ENCODE measurements around the gene PSMA2.
A peak's percentile ranks its signal among the peaks of the same experiment; 100 is the strongest.
"Not testable (repeated sequence)": the region's sequence is repeated elsewhere in the genome, so short reads cannot be mapped to it uniquely, and the experiment has no call there.

Gene PSMA2

DNA sequence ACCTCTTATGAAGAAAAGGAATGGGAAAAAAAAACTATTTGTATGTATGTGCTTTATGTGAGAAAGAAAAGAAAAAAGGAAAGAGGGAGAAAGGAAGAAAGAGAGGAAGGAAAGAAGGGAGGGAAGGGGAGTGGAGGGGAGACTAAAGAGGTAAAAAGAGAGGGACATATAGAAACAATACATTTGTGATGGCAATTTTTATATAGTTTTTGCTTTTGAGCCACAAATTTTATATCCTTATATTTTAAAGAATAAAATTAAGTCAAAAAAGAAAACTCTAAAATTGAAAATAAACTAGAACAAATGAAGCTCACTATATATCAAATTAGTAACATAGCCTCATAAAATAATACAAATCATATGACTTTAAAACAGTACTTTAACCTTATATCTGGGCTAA is 31.1 kb downstream of the PSMA2 start:
- DNase-seq: no peak

DNA sequence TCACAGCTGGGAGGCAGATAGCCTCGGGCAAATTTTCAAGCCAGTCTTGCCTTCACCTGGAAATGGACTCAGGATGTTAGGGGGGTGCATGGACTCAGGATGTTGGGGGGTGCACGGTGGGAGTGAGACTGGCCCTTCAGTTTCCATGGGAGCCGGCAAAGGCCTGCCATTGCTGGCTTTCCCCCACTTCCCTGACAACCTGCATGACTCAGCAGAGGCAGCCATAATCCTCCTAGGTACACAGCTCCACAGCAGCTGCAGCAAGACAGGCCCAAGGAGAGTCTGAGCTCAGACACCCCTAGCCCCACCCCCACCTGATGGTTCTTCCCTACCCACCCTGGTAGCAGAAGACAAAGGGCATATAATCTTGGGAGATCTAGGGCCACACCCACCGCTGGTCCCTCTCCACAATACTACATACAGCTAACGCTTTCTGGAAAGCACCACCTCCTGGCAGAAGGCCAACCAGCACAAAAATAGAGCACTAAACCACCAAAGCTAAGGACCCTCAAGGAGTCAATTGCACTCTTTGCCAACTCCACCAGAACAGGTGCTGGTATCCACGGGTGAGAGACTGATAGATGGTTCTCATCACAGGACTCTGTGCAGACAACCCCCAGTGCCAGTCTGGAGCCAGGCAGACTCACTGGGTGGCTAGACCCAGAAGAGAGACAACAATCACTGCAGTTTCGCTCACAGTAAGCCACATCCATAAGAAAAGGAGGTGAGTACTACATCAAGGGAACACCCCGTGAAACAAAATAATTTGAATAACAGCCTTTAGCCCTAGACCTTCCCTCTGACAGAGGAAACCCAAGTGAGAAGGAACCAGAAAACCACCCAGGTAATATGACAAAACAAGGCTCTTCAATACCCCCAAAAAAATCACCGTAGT is 38.4 kb downstream of the PSMA2 start:
- DNase-seq: no peak

DNA sequence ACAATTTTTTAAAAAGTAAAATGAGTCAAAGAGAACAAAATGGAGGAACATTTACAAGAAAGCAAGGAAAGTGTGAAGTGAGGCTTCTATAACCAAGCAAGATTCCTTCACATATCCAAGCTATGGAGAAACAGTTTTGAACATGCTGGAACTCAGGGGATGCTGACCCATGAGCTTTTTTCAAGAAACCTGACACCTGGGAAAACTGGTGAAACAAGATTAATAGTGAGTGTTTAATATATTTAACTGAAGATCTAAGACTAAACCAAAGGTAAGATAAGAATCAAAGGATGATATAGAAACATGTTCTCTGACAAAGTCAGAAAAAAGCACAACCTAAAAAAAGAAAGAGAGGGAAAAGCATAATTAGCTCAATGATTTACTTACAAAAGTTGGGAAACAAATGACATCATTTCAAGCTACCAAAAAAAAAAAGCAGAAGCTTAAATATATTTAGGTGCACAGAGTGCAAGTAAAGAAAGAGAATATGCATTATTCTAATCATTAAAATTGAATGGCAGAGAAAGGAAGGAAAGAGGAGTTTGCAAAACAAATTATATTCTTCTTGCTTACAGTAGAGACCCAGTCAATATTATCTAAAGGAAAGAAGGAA is 45.0 kb downstream of the PSMA2 start:
- no peak for DNase-seq

DNA sequence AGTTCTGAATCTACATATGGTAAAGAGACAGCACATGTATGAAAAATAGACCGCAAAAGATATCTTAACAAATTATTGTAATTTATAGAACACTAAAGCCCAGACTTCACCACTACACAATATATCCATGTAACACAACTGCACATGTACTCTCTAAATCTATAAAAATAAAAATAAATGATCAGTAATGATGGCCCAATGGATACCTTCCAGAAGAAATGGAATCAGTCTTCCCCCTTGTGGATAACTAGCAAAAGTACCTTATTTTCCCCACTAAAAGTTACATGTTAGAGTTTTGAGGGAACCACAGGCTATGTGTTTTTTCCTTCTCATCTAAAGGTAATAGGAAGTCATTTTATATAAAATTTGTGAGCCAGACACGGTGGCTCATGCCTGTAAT is 45.8 kb downstream of the PSMA2 start:
- DNase-seq: no peak

DNA sequence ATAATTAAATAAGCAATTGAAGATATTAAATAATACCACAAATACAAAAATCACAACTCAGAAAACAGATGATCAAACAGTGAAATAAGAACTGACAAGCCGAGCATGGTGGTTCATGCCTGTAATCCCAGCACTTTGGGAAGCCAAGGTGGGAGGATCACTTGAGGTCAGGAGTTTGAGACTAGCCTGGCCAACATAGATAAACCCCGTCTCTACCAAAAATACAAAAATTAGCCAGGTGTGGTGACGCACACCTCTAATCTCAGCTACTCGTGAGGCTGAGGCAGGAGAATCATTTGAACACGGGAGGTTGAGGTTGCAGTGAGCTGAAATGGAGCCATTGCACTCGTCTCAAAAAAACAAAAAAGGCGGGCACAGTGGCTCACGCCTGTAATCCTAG is 46.8 kb downstream of the PSMA2 start:
- DNase-seq: not testable (repeated sequence)

DNA sequence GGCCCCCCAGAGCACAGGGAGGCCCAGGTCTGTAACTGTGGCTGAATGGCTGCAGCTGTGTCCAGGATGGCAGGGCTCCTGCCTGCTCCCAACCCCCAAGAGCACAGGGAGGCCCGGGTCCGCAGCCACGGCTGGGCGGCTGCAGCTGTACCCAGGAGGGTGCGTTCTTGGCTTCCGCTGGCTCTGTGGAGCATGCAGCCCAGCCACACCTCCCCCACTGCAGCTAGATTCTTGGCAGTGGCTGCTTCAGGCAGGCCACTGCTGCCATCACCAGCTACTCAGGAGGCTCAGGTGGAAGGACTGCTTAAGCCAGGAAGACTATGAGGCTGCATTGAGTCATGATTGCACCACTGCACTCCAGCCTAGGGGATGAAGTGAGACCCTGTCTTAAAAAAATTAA is 48.0 kb downstream of the PSMA2 start:
- no peak for DNase-seq

DNA sequence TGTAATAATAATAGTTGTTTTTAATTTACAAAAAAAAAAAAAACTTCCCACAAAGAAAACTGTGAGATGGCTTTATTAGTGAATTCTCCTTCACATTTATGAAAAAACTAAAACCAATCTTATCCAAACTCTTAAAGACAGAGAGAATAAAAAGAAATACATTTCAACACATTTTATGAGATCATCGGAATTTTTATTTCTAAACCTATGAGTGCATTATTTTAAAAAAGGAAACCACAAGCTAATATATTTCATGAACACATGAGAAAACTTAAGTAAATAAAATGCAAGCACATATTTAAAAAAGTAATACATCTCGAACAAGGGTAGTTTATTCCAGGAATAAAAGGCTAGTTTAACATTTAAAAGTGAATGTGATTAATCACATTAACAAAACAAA is 51.6 kb downstream of the PSMA2 start:
- no peak for DNase-seq

DNA sequence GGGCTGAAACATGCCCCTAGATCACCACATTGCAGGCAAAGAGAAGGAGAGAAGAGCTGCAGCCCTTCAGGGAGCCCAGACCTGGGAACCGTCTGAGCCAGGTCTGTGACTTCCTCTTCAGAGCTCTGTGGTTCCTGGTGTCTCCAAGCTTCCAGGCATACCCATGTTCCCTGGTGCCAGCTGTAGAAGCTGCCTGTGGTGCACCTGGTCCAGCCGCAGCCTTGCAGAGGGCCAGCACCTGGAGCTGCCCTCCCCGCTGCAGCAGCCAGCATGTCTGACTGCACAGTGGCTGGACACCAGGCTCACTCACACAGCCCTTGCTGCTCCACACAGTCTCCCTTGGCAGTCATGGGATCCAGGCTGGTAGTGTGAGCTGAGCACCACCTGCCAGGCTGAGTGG is 53.7 kb downstream of the PSMA2 start:
- no peak for DNase-seq

DNA sequence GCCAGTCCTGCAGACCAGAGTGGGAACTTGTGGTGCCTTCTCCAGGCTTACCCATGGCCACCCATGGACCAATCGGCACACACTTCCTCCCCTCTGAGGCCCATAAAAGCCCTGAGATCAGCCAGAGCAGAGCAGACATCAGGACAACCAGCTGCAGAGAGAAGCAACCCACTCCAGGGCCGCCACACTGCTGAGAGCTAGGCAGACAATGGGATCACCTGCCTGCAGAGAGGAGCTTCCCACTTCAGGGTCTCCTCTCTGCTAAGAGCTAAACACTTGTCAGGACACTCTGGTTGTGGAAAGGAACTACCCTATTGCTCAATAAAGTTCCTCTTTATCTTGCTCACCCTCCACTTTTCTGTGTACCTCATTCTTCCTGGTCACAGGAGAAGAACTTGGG is 54.1 kb downstream of the PSMA2 start:
- no peak for DNase-seq

DNA sequence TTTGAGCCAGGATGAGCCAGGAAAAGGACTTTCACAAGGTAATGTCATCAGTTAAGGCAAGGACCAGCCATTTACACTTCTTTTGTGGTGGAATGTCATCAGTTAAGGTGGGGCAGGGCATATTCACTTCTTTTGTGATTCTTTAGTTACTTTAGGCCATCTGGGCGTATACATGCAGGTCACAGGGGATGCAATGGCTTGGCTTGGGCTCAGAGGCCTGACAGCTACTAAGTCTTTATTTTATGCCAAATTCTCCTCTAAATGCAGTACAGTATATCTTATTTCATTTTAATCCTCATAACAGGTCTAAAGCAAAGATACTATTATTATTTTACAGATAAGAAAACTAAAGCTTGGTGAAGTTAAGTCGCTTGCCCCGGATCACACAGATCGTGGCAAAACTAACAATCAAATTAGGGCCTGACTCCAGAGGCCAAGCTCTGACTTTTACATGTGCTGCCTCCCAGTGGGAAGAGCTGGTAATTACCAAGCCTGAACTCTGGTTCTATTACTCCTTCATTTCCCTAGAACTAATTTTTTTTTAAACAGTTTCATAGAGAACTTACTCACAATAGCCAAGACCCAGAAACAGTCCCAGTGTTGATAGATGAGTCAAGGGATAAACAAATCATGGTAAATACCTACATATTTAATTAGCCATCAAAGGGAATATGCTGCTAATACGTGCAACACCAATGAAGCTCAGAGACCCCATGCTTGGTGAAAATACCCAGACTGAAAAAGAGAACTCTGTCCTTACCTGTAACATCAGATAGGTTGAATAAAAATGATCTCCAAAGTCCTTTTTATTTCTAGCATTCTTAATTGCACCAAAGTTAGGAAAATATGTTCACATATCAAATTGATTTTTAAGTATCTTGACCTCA is 55.5 kb downstream of the PSMA2 start:
- peak; percentile 78 for DNase-seq

DNA sequence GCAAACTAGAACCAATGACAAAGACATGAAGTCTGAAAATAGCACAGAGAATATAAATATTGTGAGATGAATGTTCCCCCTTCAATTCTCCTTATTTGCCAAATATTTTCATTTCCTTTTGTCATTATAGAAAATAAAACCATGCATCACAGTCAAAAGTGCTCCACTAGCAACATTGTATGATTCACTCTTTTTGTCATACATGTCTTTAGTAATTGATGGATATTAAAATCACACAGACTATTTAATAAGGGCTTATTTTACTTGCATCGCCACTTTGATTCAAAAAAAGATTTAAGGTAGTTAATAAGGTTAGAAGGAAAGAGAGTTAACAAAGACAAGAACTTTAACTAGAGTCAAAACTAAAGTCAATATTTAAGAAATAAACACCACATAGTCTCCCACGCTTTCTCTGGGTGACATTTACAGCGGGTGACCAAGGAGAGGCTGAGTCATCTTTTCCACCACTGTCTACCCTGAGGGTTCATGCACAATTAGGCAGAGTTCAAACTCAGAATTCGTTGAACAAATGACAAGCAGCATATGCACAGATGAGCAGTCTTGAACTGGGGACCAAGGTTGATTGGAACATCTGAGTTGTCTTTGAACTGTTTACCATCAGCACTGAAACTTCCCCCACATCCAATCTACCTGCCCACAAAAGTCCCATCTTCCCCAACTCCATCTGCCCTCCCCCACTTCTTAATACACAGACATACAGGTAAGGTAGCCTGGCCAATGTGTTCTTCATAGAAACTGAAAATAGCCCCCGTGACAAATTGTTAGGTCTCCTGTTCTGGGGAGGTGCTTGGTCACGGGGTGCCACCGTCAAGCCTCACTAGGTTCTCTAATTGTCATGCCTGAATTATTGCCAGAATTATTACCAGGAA is 62.6 kb downstream of the PSMA2 start:
- peak; percentile 63 for DNase-seq

DNA sequence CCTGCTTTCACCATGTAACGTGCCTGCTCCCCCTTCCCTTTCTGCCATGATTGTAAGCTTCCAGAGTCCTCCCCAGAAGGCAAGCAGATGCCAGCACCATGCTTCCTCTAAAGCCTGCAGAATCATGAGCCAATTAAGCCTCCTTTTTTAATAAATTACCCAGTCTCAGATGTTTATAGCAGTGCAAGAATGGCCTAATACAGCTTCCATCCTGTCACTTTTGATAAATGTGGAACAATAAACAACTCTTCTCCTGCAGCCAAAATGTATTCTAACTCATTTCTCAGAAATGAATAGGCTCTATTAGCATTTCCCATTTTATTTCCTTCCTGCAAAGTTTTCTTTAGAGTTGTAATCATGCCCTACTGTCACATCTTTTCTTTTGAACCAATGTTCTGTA is 63.5 kb downstream of the PSMA2 start:
- DNase-seq: no peak

Measured in stimulated activated CD4-positive, alpha-beta T cell treated with anti-CD3 and anti-CD28 coated beads, Interleukin-15, amount 100 ng/mL, for 24 hours (primary cell).